ENCODE measurements around the gene CNIH4.
"Not testable (repeated sequence)": the region's sequence is repeated elsewhere in the genome, so short reads cannot be mapped to it uniquely, and the experiment has no call there.

DNA sequence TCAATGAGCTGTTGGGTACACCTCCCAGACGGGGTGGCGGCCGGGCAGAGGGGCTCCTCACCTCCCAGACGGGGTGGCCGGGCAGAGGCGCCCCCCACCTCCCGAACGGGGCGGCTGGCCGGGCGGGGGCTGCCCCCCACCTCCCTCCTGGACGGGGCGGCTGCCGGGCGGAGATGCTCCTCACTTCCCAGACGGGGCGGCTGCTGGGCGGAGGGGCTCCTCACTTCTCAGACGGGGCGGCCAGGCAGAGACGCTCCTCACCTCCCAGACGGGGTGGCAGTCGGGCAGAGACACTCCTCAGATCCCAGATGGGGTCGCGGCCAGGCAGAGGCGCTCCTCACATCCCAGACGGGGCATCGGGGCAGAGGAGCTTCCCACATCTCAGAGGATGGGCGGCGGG lies 7.0 kb upstream of the CNIH4 start:
- TF ChIP-seq, protein P1, sequence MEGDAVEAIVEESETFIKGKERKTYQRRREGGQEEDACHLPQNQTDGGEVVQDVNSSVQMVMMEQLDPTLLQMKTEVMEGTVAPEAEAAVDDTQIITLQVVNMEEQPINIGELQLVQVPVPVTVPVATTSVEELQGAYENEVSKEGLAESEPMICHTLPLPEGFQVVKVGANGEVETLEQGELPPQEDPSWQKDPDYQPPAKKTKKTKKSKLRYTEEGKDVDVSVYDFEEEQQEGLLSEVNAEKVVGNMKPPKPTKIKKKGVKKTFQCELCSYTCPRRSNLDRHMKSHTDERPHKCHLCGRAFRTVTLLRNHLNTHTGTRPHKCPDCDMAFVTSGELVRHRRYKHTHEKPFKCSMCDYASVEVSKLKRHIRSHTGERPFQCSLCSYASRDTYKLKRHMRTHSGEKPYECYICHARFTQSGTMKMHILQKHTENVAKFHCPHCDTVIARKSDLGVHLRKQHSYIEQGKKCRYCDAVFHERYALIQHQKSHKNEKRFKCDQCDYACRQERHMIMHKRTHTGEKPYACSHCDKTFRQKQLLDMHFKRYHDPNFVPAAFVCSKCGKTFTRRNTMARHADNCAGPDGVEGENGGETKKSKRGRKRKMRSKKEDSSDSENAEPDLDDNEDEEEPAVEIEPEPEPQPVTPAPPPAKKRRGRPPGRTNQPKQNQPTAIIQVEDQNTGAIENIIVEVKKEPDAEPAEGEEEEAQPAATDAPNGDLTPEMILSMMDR (IDR thresholded peaks at IDR 0.05) = not testable (repeated sequence)
- TF ChIP-seq SIN3A (IDR thresholded peaks at IDR 0.05; ENCODE audit: borderline replicate concordance, insufficient read depth, low read depth, low read length); POLR2AphosphoS5 (IDR thresholded peaks at IDR 0.05; ENCODE audit: low read depth, low read length): not testable (repeated sequence)
- TF ChIP-seq, protein P2, sequence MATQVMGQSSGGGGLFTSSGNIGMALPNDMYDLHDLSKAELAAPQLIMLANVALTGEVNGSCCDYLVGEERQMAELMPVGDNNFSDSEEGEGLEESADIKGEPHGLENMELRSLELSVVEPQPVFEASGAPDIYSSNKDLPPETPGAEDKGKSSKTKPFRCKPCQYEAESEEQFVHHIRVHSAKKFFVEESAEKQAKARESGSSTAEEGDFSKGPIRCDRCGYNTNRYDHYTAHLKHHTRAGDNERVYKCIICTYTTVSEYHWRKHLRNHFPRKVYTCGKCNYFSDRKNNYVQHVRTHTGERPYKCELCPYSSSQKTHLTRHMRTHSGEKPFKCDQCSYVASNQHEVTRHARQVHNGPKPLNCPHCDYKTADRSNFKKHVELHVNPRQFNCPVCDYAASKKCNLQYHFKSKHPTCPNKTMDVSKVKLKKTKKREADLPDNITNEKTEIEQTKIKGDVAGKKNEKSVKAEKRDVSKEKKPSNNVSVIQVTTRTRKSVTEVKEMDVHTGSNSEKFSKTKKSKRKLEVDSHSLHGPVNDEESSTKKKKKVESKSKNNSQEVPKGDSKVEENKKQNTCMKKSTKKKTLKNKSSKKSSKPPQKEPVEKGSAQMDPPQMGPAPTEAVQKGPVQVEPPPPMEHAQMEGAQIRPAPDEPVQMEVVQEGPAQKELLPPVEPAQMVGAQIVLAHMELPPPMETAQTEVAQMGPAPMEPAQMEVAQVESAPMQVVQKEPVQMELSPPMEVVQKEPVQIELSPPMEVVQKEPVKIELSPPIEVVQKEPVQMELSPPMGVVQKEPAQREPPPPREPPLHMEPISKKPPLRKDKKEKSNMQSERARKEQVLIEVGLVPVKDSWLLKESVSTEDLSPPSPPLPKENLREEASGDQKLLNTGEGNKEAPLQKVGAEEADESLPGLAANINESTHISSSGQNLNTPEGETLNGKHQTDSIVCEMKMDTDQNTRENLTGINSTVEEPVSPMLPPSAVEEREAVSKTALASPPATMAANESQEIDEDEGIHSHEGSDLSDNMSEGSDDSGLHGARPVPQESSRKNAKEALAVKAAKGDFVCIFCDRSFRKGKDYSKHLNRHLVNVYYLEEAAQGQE (IDR thresholded peaks at IDR 0.05; ENCODE audit: insufficient read depth in 1 of 2, low read depth in 2 of 2, low read length in 1 of 2) = not testable (repeated sequence)
